ENCODE data around the gene ZP3. TPM values are rescaled to one million over a fixed set of nuclear protein-coding genes. Genes with fewer than 3 reads are reported as not detected.

The ZP3 gene
- total and polyA plus RNA-seq, 2 of the 8 experiments (the other 6 are each of a cell fraction or from before 2014, with no cell fraction given) = 1.5 to 2.4 TPM

DNA sequence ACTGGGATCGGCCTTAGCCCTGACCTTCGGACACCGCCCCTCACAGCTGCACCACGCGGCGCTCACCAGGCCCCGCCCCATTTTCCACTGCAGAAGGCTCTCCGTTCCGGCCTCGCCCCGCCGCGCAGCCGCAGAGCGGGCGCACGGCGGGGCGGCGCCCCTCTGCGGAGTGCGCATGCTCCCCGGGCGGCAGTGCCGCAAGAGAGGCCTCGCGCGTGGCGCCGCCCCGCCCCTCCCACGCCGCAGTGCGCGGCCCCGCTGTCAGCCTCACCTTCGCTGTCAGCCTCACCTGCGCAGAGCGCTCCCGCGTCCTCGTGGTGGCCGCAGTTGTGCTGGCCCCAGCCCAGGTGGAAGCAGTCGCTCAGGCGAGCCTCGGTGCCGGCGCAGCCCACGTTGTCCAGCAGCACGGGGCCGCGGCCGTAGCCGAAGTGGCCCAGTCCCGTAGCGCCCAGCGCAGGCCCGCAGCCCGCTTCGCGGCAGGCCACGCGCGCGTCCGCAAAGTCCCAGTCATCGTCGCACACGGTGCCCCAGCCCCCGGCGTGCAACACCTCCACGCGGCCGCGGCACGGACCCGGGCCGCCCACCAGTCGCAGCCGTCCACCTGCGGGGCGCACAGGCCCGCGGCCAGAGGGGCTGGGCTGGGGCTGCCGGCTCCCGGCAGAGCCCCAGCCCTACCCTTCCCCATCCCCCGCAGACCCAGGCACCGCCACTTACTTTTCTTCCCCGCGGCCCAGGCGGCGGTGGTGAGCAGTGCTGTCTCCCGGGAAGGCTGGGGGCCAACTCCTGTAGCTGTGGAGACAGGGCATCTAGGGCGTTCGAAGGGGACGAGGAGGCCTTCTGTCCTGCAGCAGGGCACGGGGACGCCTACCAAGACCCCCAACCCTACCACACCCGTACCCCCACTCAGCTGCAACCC is 31.4 kb upstream of the ZP3 start (continued):
- TF ChIP-seq NANOG (IDR thresholded peaks at IDR 0.05; ENCODE audit: insufficient read depth, low read depth, low read length, poor library complexity, severe bottlenecking) (no peak), TBP (IDR thresholded peaks at IDR 0.05; ENCODE audit: low read depth, low read length) (no peak; the same call in 1 of the 2 replicates), CTCF (IDR thresholded peaks at IDR 0.05; ENCODE audit: control extremely low read depth in 1 of 3, insufficient read depth in 1 of 3, low read depth in 1 of 3, low read length in 3 of 3) (peak in 1 of 3 experiments; percentile 10; a peak in 1 of 4 replicates), BACH1 (IDR thresholded peaks at IDR 0.05; ENCODE audit: low read length) (peak; percentile 62), POLR2A (IDR thresholded peaks at IDR 0.05; ENCODE audit: control extremely low read depth in 1 of 2, low read depth in 2 of 2, low read length in 2 of 2) (peak in 1 of 2 experiments; percentile 29; a peak in 1 of 3 replicates), KDM1A (IDR thresholded peaks at IDR 0.05; ENCODE audit: borderline replicate concordance, low read length) (no peak; the same call in 1 of the 2 replicates), EP300 (IDR thresholded peaks at IDR 0.05; ENCODE audit: borderline replicate concordance in 1 of 2, low read depth in 2 of 2, low read length in 2 of 2) (no peak), BCL11A (IDR thresholded peaks at IDR 0.05; ENCODE audit: low read depth in 2 of 2, low read length in 2 of 2) (no peak), ZNF274 (IDR thresholded peaks at IDR 0.05; ENCODE audit: borderline replicate concordance, extremely low read depth, low read length) (no peak), SP2 (IDR thresholded peaks at IDR 0.05; ENCODE audit: low read length) (no peak), CHD1 (IDR thresholded peaks at IDR 0.05; ENCODE audit: low read depth, low read length) (no peak), YY1 (IDR thresholded peaks at IDR 0.05; ENCODE audit: low read depth, low read length) (no peak), HDAC2 (IDR thresholded peaks at IDR 0.05; ENCODE audit: borderline replicate concordance in 1 of 2, low read depth in 2 of 2, low read length in 2 of 2) (peak; percentile 76 to 98; a peak in 3 of 4 replicates), TAF7 (optimal IDR thresholded peaks at IDR 0.05; ENCODE audit: borderline replicate concordance, low read depth, low read length) (no peak), POU5F1 (IDR thresholded peaks at IDR 0.05; ENCODE audit: low read depth, low read length) (no peak), TCF12 (IDR thresholded peaks at IDR 0.05; ENCODE audit: low read depth, low read length) (no peak), FOSL1 (IDR thresholded peaks at IDR 0.05; ENCODE audit: insufficient read depth, low read depth, low read length) (no peak), E2F6 (IDR thresholded peaks at IDR 0.05) (peak; percentile 66), PHF8 (conservative IDR thresholded peaks at IDR 0.05; ENCODE audit: low read depth, low read length) (peak; percentile 67), POLR2AphosphoS5 (IDR thresholded peaks at IDR 0.05; ENCODE audit: low read depth, low read length) (peak; percentile 37; the same call in 1 of the 2 replicates)
